Measurements from ENCODE around the gene PHOSPHO2.

The PHOSPHO2 gene

DNA sequence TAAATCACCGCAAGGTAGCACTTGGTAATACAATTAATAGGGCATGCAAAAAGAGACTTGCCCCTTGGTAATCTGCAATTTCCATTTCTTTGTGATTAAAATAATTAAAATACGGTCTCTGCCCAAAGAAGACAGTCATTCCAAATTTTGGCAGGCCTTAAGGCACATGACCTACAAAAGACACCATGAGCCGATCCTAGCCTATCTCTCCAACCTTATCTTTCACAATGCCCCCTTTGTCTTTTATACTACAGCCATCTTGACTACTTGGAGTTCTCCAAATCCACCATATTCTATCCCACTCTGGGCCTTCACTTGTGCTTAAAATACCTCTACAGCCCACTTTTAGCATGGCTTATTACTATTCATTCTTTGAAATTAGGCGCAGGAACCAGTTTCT, 23.3 kb upstream of the PHOSPHO2 start:
- Histone ChIP-seq H3K4me3 (ENCODE audit: low read length) (no peak overlapping the region), H3K4me2 (ENCODE audit: low read length) (no peak overlapping the region), H3K4me1 (ENCODE audit: control insufficient read depth, low read length) (no peaks in the 10 kb centered on the region), H3K79me2 (ENCODE audit: control insufficient read depth, low read length) (no peaks in the 10 kb centered on the region), H3K27me3 (ENCODE audit: control insufficient read depth, low read length) (no peaks in the 10 kb centered on the region), H4K20me1 (ENCODE audit: control insufficient read depth, insufficient read depth, low read depth, low read length) (no peaks in the 10 kb centered on the region), H3F3A (ENCODE audit: control insufficient read depth, insufficient read depth) (no peaks in the 10 kb centered on the region), H3K36me3 (ENCODE audit: control insufficient read depth, low read length) (no peaks in the 10 kb centered on the region), H3K9me3 (ENCODE audit: control insufficient read depth, insufficient read depth, low read length) (no peaks in the 10 kb centered on the region), H3K27ac (ENCODE audit: low read depth, low read length) (no peak overlapping the region), H3K9me2 (replicated peaks; ENCODE audit: control insufficient read depth, low read length) (no peaks in the 10 kb centered on the region)
- TF ChIP-seq EZH2phosphoT487 (IDR thresholded peaks at IDR 0.05; ENCODE audit: borderline replicate concordance, low read length) (no peak), CTCF (IDR thresholded peaks at IDR 0.05; ENCODE audit: low read depth, low read length, poor library complexity, severe bottlenecking) (no peak)

DNA sequence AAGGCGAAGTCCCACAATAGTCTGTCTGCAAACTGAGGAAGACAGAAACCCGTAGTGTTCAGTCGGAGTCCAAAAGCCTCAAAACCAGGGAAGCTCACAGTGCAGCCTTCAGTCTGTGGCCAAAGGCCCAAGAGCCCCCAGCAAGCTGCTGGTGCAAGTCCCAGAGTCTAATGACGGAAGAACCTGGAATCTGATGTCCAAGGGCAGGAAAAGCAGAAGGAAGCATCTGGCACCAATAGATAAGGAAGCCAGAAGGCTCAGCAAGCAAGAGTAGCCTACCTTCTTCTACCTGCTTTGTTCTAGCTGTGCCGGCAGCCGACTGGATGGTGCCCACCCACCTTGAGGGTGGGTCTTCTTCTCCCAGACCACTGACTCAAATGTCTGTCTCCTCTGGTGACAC, 21.9 kb upstream of the PHOSPHO2 start:
- Histone ChIP-seq H3K27ac (ENCODE audit: low read depth, low read length) (no peak overlapping the region), H3K4me3 (ENCODE audit: low read length) (no peak overlapping the region), H3K4me1 (ENCODE audit: control insufficient read depth, low read length) (no peaks in the 10 kb centered on the region), H3K9me2 (replicated peaks; ENCODE audit: control insufficient read depth, low read length) (no peaks in the 10 kb centered on the region), H3K27me3 (ENCODE audit: control insufficient read depth, low read length) (no peaks in the 10 kb centered on the region), H3K9me3 (ENCODE audit: control insufficient read depth, insufficient read depth, low read length) (no peaks in the 10 kb centered on the region), H3F3A (ENCODE audit: control insufficient read depth, insufficient read depth) (no peaks in the 10 kb centered on the region), H3K79me2 (ENCODE audit: control insufficient read depth, low read length) (no peaks in the 10 kb centered on the region), H3K4me2 (ENCODE audit: low read length) (no peak overlapping the region), H4K20me1 (ENCODE audit: control insufficient read depth, insufficient read depth, low read depth, low read length) (no peaks in the 10 kb centered on the region), H3K36me3 (ENCODE audit: control insufficient read depth, low read length) (no peaks in the 10 kb centered on the region)
- TF ChIP-seq EZH2phosphoT487 (IDR thresholded peaks at IDR 0.05; ENCODE audit: borderline replicate concordance, low read length) = no peak
- TF ChIP-seq CTCF (IDR thresholded peaks at IDR 0.05; ENCODE audit: low read depth, low read length, poor library complexity, severe bottlenecking) = no peak

GRCh38 chr2:169673106-169673505, 21.2 kb upstream of the PHOSPHO2 start:
- no peaks in the 10 kb centered on the region for H3K4me1 ChIP-seq (ENCODE audit: control insufficient read depth, low read length)
- no peaks in the 10 kb centered on the region for H3K9me3 ChIP-seq (ENCODE audit: control insufficient read depth, insufficient read depth, low read length)
- H3K27me3 ChIP-seq (ENCODE audit: control insufficient read depth, low read length) = no peaks in the 10 kb centered on the region
- H3K36me3 ChIP-seq (ENCODE audit: control insufficient read depth, low read length) = no peaks in the 10 kb centered on the region
- H3K4me2 ChIP-seq (ENCODE audit: low read length) = no peak overlapping the region
- H3K79me2 ChIP-seq (ENCODE audit: control insufficient read depth, low read length) = no peaks in the 10 kb centered on the region
- no peak overlapping the region for H3K4me3 ChIP-seq (ENCODE audit: low read length)
- H3K9me2 ChIP-seq (replicated peaks; ENCODE audit: control insufficient read depth, low read length) = no peaks in the 10 kb centered on the region
- no peak overlapping the region for H3K27ac ChIP-seq (ENCODE audit: low read depth, low read length)
- H4K20me1 ChIP-seq (ENCODE audit: control insufficient read depth, insufficient read depth, low read depth, low read length) = no peaks in the 10 kb centered on the region
- H3F3A ChIP-seq (ENCODE audit: control insufficient read depth, insufficient read depth) = no peaks in the 10 kb centered on the region
- TF ChIP-seq EZH2phosphoT487 (IDR thresholded peaks at IDR 0.05; ENCODE audit: borderline replicate concordance, low read length) (no peak), CTCF (IDR thresholded peaks at IDR 0.05; ENCODE audit: low read depth, low read length, poor library complexity, severe bottlenecking) (no peak)

DNA sequence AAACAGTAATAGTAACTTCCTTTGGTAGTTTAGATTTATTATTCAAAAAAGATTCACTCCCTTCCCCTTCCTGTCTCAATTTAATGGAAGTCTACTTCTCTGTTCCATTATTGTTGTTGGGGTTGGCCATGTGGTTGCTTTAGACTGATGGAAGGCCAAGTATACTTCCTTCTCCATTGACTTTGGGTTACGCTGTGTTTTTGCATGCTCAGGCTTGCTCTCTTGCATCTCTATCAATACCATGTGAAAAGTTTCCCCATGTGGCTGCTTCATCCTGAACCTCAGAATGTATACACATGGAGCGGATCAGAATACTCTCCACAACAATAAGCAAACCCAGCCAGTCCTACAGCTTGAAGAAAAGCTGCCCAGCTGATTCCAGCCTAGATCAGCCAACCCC, 20.3 kb upstream of the PHOSPHO2 start:
- Histone ChIP-seq H3K4me1 (ENCODE audit: control insufficient read depth, low read length) (no peaks in the 10 kb centered on the region), H3K9me3 (ENCODE audit: control insufficient read depth, insufficient read depth, low read length) (no peaks in the 10 kb centered on the region), H3K79me2 (ENCODE audit: control insufficient read depth, low read length) (no peaks in the 10 kb centered on the region), H3K4me3 (ENCODE audit: low read length) (no peak overlapping the region), H3K27ac (ENCODE audit: low read depth, low read length) (no peak overlapping the region), H3K36me3 (ENCODE audit: control insufficient read depth, low read length) (no peaks in the 10 kb centered on the region), H4K20me1 (ENCODE audit: control insufficient read depth, insufficient read depth, low read depth, low read length) (no peaks in the 10 kb centered on the region), H3F3A (ENCODE audit: control insufficient read depth, insufficient read depth) (no peaks in the 10 kb centered on the region), H3K27me3 (ENCODE audit: control insufficient read depth, low read length) (no peaks in the 10 kb centered on the region), H3K9me2 (replicated peaks; ENCODE audit: control insufficient read depth, low read length) (no peaks in the 10 kb centered on the region), H3K4me2 (ENCODE audit: low read length) (no peak overlapping the region)
- TF ChIP-seq EZH2phosphoT487 (IDR thresholded peaks at IDR 0.05; ENCODE audit: borderline replicate concordance, low read length) = no peak
- TF ChIP-seq CTCF (IDR thresholded peaks at IDR 0.05; ENCODE audit: low read depth, low read length, poor library complexity, severe bottlenecking) = no peak

Data from DOHH2 (cell line).